Endometrial microvascular endothelial cells (primary cell): ENCODE measurements around the gene PCLO. TPM values are rescaled to one million over a fixed set of nuclear protein-coding genes. Genes with fewer than 3 reads are reported as not detected.

Source experiments
- in situ Hi-C: cut with HindIII; loops from 2 replicates; pipeline ENCODE4 v1.10.0; 2017; ENCODE audit warnings: low sequenced_read_pairs, low pct_unique_long_range_greater_than_20kb; ENCODE audit errors: inconsistent ontology term
- total RNA-seq: library from RNA; depleted of rRNA; stranded (reverse); fragments of >200 nt; gene quantifications from one replicate; pipeline ENCODE4 v1.2.3, GENCODE V29; 2015; ENCODE audit errors: inconsistent ontology term

PCLO gene
- total RNA-seq, 1 donor from 2014 or later, result not detected

DNA sequence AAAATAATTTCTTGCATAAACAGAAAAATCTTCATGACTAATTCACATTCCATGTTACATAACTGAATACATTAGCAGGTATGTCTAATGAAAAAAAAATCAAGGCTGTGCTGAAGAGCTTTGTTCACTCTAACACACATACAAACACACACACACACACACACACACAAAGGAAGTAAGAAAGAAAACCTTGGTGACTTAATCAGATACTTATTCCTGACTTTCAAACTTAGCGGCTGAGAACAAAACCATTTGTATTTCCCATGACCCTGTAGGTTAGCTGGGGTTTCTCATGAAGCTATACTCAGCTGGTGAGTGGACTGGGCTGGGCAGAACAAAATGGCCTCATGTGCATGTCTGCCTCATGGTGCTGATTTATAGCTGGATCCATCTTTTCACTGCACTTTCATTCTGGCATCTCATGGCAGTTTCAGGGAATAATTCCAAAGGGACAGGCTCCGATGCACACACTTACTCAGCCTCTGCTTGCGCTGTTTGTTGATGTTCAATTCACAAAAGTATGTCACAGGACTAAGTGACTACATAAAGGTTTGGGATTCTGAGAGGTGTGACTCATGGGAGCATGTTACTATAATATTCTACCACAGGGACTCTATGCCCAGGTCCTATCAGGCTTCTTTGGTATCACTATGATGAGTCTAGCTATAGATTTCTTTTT, 161.2 kb downstream of the PCLO start:
- in situ Hi-C loops, result no loop called here

DNA sequence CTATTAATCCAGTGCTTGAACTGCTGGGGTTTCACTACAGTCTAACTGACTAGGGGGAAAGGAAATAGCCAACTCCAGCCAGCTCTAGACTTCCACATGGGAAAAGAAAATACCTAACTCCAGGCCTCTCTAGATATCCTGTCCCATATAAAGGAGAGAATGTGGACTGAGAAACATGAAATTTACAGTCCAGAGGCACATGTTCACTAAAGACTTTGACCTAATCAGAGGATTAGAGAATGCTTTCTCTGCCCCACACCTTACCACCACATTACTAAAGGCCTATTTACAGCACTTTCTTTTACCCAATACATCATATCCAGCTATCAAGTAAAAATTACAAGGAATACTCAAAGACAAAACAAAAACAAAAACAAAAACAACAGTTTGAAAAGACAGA, 164.2 kb downstream of the PCLO start:
- in situ Hi-C loops, result no loop called here

DNA sequence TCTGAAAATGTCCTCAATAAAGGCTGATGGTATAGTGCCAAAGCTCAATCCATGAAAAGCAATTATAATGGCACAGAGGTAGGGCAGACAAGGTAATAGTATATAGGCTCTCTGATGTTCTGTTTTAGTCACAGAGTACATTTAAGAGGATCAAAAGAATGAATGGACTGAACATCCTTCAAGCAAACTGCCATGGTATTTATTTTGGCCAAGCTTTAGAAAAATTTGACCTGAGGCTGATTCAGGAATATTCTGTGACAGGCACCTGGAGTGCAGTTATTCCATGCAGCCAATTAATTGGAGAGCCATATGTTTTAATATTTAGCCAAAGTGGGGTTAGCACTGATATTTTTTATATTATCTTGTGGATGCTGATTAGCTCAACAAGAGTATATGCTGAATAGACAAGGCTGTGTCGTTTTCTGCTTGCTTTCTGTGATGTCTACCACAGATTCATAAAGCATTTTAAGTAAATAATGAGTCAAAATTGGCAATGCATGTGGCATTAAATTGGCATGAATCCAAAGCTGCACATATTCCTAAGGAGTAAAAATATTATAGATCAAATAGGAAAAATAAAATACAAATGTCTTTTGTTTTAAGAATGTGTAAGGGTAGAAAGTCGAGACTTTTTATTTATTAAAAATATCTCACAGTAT, 177.4 kb downstream of the PCLO start:
- in situ Hi-C loops, result no loop called here

DNA sequence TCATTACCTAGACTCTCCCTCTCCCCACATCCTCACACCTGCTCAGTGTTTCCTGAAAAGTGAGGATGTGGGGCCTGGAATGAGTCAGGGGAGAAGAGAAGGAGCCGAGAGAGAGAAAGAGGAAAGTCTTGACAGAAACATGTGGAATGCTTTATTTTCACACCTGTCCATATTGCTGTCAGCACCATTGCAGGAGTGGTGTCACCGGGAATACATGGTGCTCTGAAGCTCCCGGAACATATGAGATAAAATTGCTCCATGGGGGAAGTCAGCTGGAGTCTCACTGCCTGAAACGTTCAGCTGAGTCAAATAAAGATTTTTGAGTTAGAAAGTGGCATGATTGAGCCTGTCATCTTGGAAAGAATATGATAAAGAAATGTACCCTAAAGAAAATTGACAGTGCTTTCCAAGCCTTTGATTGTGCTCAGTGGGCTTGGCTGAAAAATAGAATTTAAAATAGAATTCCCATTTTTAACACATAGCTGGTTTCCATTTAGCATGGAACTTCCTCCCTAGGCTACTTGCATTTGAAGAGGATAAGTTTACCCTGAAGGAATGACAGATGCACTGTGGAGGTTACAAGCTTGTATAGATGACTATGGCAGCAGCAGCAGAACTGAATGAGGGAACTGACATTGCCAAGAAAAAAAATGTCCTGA, 182.4 kb downstream of the PCLO start:
- in situ Hi-C loops, result no loop called here

DNA sequence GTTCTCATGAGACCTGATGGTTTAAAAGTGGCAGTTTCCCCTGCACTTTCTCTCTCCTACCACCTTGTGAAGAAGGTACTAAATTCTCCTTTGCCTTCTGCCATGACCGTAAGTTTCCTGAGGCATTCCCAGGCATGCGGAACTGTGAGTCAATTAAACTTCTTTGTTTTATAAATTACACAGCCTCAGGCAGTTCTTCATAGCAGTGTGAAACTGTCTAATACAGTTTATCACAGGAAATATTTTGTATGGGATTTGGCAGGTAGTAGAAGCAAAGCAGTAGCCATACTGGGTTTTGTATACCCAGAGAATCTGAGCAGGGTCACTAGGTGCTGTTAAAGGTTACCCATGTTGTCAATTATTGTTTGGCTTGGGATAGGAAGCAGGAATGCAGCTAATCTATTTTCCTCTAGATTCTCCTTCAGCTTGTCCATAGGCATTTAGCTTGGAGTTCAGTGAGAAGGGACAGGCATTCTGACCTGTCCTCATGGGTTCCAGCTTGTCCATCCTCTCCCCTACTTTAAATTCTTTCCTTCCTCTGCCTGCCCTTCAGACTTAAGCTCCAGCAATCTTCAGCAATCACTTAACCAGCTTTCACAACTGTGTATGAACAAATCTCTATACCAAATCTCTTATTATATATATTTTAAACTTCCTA, 186.7 kb downstream of the PCLO start:
- in situ Hi-C loops, result no loop called here

DNA sequence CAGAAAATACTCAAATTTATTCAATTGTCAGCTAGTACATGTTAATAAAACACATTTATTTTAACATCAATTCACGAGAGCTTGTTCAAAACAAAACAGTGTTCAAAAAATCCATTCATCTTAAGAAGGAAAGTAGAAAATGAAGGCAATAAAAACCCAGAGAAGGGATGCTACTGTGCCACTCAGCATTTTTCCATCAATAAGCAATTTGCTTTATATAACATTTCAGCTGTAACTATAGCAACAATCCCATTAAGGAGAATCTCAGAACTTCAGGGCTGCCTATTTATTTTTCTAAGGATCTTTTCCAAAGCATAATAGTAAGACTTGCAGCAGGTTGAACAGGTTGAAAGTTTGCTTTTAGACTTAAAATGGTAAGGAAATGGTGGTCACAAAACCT, 190.5 kb downstream of the PCLO start:
- in situ Hi-C loops, result no loop called here

DNA sequence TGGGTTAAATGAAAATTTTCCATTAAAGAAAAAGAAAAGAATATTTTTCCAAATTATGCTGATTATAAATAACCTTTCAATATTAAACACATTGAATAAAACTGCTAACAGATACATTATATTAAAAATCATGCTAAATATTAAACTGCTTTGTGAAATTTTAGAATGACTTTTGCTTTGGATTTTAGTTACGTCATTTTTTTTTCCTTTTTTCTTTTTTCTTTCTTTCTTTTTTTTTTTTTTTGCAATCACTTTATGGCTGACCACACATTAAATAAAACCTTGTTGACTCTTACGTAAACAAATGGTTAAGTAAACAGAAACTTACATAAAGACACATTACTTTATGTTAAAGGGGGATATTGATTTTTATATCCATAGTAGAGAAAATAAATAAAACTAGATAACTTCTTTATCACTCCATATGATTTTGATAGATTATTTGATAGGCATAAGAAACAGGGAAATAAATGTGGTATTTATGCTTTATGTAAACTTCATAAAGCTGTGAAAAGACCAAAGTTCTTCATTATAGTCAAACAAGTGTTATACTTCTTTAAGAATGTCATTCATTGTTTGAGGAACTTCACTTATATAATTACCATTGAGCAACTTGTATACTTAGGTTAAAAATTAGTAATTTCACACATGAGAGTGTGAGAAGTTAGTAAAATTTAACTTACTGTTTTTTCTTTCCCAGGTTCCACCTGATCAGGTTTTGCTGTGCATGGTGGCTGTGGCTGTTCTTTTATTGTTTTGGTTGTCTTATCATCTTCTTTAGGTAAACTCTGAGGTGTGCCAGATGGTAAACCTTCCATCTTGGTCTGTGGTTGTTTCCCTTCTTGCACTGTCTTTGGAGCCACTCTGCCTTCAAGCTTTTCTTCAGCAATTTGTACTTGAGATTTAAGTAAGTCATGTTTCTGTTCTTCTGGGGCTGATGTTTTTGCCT, 197.3 kb downstream of the PCLO start:
- in situ Hi-C loops, result no loop called here

DNA sequence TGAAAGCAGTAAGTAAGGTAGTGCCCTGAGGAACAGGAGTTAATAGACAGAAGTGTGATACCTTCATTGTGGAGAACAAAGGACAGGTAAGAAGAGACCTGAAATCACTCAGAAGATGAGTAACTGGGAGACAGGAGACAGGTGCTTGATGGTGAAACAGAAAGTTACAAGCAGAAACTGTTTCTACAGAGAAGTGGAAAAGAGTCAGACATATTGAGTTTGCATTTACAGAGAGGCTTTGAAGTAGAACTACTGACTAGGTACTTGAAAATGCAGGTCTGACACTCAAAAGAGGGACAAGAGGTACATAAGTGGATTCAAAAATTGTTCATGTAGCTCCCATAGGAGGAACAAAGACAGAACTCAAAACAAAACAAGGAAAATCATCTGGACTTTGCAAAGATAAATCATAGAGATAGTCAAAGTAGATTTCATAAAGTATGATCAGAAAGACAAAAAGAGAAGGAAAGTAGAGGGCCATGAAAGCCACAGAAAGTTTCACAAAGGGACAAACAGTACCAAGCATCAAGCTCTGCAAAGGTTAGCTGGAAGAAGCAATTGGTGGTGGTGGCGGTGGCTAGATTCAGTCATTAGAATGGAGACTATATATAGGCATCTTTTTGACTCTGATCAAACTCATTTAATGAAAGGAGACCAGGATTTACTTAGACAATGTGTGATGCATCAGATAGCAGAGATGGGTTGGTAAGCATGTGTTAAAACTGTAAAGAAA, 198.4 kb downstream of the PCLO start:
- in situ Hi-C loops, result no loop called here

DNA sequence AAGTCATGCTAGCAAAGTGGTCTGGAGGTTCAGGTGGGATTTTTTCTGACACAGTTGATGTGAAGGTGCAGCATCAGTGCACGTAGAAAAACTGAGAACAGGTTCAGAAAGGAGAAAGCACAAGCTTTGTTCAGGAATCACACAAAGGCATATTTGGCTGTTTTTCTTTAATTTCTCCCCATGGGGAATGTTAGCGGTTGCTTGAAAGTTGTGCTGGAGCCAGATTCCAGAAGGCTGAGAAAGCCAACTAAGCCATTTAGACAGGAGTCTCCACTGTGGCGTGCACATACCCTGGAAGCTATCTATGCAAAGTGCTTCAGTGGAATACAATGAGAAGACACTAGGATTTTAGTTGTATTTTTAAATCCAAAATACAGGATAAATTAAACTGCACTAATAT, 201.4 kb downstream of the PCLO start:
- in situ Hi-C loops, result no loop called here

DNA sequence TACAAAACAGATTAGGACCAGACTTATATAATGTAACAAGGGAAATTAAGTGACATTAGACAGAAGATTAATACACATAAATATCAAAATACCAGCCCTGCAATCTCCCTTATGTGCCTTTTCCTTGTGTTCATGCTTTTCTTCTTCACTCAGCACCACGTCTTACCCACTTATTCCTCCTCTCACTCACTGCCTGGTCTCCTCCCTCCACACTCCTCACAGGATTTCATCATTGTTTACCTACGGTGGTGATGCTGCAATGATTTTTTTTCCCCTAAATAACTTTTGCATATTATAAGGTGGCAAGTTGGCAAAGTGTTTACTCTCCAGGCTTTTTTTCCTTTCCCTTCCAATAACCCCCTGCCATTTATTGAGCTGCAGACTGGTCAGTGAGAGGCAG, 203.2 kb downstream of the PCLO start:
- in situ Hi-C loops, result no loop called here

DNA sequence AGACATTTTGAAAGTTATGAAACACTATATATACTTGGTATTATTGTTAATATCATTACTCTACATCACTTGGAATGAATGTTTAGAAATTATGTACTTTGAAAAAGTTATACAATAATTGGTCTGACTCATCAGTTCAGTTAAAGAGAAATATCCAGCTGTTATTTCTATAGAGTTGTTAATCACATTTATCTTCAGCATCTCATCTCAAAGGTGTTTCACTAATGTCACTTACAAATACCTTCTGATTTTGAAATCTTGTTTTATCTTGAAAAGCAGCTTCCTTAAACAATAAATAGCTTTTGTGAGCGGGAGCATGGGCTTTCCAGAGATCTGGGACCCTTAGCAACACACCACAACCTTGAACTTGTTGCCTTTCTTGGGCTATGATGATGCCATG, 205.2 kb downstream of the PCLO start:
- in situ Hi-C loops, result no loop called here

DNA sequence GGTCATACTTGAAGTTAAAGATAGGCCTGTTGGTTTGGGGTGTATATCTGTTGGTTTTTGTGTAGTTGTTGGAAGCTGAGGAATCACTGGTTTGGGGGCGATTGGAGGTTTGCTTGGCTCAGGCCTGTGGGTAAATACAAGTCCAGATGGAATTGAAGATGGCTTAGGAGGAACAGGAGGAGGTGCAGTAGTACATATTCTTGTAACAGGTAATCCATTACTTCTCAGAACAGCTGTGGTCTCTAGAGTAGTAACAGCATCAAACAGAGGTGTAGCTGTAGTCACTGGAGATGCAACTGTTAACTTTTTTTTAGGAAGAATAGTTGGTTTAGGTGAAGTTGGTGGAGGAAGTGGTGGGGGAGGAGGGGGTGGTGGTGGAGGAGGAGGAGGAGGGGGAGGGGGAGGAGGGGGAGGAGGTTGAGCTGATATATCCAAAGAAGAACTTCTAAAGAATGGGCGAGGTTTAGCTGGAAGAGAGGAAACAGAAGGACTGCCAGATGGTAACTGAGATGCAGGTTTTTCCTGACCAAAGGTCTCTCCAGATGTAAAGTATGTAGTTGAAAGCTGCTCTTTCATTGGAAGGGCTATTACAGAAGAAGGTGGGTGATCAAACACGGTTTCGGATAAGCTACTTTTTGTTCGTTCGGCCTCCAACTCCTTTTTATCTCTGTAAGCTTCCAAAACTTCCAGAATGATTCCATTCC, 209.2 kb downstream of the PCLO start:
- in situ Hi-C loops, result no loop called here

DNA sequence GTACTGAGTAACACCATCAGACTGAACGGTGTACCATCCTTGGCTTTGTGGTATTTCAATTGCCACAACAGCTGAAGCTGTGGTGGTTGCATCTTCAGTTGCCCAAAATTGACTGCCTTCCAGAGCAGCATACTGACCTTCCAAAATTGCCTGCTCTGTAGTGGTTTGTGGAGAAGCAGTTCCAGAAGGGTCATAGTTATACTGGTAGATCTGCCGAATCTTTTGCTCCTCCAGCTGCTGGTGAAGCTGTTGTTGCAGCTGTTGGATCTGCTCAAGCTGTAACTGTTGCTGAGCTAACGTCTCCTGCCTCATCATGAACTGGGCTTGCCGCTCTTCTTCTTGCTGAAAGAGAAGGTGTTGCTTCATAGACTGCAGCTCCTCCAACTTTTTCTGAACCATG, 212.2 kb downstream of the PCLO start:
- in situ Hi-C loops, result no loop called here

DNA sequence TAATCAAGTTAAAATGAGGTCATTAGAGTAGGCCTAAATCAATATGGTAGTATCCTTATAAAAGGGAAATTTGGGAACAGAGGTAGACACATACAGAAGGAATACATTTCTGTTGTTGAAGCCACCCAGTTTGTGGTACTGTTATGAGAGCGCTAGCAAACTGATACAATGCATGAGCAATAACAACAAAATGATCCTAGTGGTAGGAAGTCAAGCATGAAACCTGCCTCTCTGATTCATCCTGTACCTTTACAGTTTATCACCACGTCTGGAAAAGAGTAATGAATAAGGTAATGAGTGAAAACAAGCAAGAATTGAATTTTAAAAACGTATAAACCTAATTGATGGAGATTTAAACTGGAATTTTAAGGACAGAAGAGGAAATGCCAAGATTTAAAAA, 217.2 kb downstream of the PCLO start:
- in situ Hi-C loops, result no loop called here

DNA sequence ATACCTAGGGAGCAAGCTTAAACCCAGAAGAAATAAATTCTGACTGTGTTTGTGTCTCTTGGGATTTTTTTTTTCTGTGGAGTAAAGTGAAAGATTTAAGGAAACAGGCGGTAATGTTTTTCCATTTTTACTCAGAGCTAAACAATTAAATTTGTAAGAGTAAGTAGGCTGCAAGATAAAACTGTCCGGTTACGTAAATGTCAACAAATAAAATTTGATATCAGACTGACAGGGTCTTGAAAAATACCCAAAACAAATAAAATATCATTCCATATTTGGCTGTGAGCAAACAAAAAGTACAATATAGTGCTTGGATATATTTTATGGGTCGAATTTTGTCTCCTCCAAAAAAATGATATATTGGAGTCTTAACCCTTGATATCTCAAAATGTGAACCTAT, 217.6 kb downstream of the PCLO start:
- in situ Hi-C loops, result no loop called here

DNA sequence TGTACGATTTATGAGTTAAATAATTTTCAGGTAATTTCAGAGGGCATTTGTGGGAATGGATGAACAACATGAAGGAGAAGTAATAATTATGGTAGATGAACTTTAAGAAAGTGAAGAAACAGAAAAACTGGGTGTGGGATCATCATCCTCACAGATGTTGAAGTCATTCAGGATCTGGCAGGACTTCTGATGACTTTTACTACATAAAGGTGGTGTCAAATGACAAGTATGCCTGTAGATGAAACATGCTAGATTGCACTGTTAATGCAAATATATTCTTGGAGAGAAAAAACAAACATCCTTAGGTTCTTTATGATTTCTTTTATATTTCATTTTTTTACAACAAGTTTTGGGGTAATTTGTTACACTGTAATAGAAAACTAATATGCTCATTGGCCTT, 230.2 kb downstream of the PCLO start:
- in situ Hi-C loops, result no loop called here

DNA sequence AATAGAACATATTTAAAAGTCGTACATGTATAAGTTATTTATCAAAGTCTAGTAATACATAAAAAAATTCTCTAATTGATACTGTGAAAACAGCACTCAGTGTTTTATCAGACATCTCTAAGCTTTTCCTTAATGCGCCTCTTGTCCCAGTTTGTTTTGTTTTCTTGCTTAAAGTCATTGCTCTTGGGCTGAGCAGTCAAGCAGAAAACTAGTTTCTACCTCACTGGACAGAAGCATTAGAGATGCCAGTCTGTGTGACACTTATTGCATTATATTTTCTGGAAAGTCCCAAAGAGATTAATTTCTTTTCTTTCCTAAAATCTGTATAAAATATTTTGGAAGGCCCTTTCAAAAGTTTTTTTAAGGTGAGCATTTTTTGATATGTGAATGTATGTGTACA, 236.2 kb downstream of the PCLO start:
- in situ Hi-C loops, result no loop called here

DNA sequence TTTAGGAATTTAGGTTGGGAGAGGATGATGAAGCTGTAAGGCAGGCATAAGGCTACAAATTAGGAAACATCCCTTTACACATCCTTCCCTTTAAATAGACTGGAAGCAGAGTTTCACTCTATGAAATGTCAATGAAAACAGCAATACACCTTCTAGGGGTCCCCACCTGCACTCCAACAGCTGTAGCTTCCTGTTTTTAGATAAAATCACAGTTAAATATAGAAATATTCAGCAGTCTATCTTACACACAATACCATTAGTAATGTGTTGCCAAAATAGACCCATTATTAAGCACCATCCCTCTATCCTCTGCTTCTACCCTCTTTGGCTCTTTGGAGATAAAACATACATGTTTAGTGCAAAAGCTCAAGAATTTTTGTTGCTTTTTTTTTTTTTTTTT, 237.4 kb downstream of the PCLO start:
- in situ Hi-C loops, result no loop called here
